ENCODE data around the gene PTHLH. TPM values are rescaled to one million over a fixed set of nuclear protein-coding genes. Genes with fewer than 3 reads are reported as not detected.

The PTHLH gene
- 1.6 and 1.9 TPM in 2 replicates for total RNA-seq (2021)
- Bru-seq, nascent RNA: percentile 69 among the genes with signal in this experiment
- BruChase-seq, experiment 1, labeled RNA remaining after a 2-hour chase: percentile 40 among the genes with signal in this experiment
- BruChase-seq, experiment 2, labeled RNA remaining after a 6-hour chase: percentile 73 among the genes with signal in this experiment
- long read RNA-seq, partial matches to known transcripts: 1 of 2 reads
- long read RNA-seq, other reads (novel, unspliced or antisense): 0 of 2 reads

- POLR2A ChIA-PET (ENCODE audit: unreplicated experiment): no interaction called here
- Histone ChIP-seq H3K9me3 (ENCODE audit: insufficient read depth, low read depth) (no peaks in the 10 kb centered on the region), H3K27me3 (ENCODE audit: insufficient read depth, low read depth) (no peaks in the 10 kb centered on the region), H3K4me2 (no peak within 1 kb of the TSS), H3K79me2 (ENCODE audit: low read depth) (no peaks in the 10 kb centered on the region), H3K36me3 (ENCODE audit: low read depth) (no peaks in the 10 kb centered on the region), H3K9me2 (ENCODE audit: insufficient read depth) (no peaks in the 10 kb centered on the region), H4K20me1 (ENCODE audit: insufficient read depth) (no peaks in the 10 kb centered on the region), H3K4me1 (replicated peaks; ENCODE audit: insufficient read depth) (peaks cover 13% of the 10 kb centered on the region), H2AFZ (no peak within 1 kb of the TSS), H3K27ac (no peak within 1 kb of the TSS), H3K4me3 (no peak within 1 kb of the TSS), H3F3A (ENCODE audit: insufficient read depth, low read depth) (no peaks in the 10 kb centered on the region; the same call in 1 of the 2 replicates)
- CTCF ChIA-PET: interaction anchor here (0.5 to 0.7 kb wide), 2 partner anchors 257 to 695 kb away, joined by 6 read pairs; no protein-coding TSS in a partner anchor
- intact Hi-C loops (cut with micrococcal nuclease; ENCODE audit: unreplicated experiment): no loop called here
- no TSS peak for BruUV-seq (replicated peaks)
- TF ChIP-seq EZH2 (IDR thresholded peaks at IDR 0.05; ENCODE audit: low read depth) (no peak), CTCF (conservative IDR thresholded peaks at IDR 0.05) (no peak)
- no peak for DNase-seq
These were observed at the start of gene PTHLH for GRCh38 chr12:27972721-27973120. Gene PTHLH, minus strand, starts transcription at chr12:27972733. Its CDS starts 3,239 bp downstream, at chr12:27969494.

GRCh38 chr12:28021704-28022103 is 49.2 kb upstream of the PTHLH start:
- H3K27me3 ChIP-seq (ENCODE audit: insufficient read depth, low read depth): no peaks in the 10 kb centered on the region
- peak overlapping the region; percentile 77 for H3K27ac ChIP-seq
- H2AFZ ChIP-seq: no peak overlapping the region
- peaks cover 12% of the 10 kb centered on the region for H3K9me3 ChIP-seq (ENCODE audit: insufficient read depth, low read depth)
- H3K36me3 ChIP-seq (ENCODE audit: low read depth): no peaks in the 10 kb centered on the region
- no peaks in the 10 kb centered on the region for H3K79me2 ChIP-seq (ENCODE audit: low read depth)
- DNase-seq: peak in 1 of 2 experiments; percentile 81
- no peaks in the 10 kb centered on the region for H4K20me1 ChIP-seq (ENCODE audit: insufficient read depth)
- intact Hi-C loops (cut with micrococcal nuclease; ENCODE audit: unreplicated experiment): no loop called here
- H3K9me2 ChIP-seq (ENCODE audit: insufficient read depth): no peaks in the 10 kb centered on the region
- no peak overlapping the region for H3K4me3 ChIP-seq
- H3F3A ChIP-seq (ENCODE audit: insufficient read depth, low read depth): peaks cover 10% of the 10 kb centered on the region
- CTCF ChIA-PET: interaction anchor here (0.6 to 0.7 kb wide), 2 partner anchors 171 to 851 kb away, joined by 3 to 4 read pairs; no protein-coding TSS in a partner anchor
- peak overlapping the region; percentile 20 for H3K4me2 ChIP-seq
- peaks cover 41% of the 10 kb centered on the region for H3K4me1 ChIP-seq (replicated peaks; ENCODE audit: insufficient read depth)
- POLR2A ChIA-PET (ENCODE audit: unreplicated experiment): no interaction called here
- TF ChIP-seq CTCF (conservative IDR thresholded peaks at IDR 0.05) (no peak), EZH2 (IDR thresholded peaks at IDR 0.05; ENCODE audit: low read depth) (no peak)
- no TSS peak for BruUV-seq (replicated peaks)

GRCh38 chr12:28017873-28018255 is 45.3 kb upstream of the PTHLH start:
- no peak for DNase-seq
- H3K9me3 ChIP-seq (ENCODE audit: insufficient read depth, low read depth): no peaks in the 10 kb centered on the region; the same call in 1 of the 2 replicates
- no peak overlapping the region for H3K4me3 ChIP-seq
- peaks cover 10% of the 10 kb centered on the region for H3F3A ChIP-seq (ENCODE audit: insufficient read depth, low read depth)
- H3K9me2 ChIP-seq (ENCODE audit: insufficient read depth): no peaks in the 10 kb centered on the region
- H3K27ac ChIP-seq: no peak overlapping the region
- intact Hi-C loops (cut with micrococcal nuclease; ENCODE audit: unreplicated experiment): no loop called here
- no peaks in the 10 kb centered on the region for H3K79me2 ChIP-seq (ENCODE audit: low read depth)
- H3K36me3 ChIP-seq (ENCODE audit: low read depth): no peaks in the 10 kb centered on the region
- no peak for TF ChIP-seq EZH2 (IDR thresholded peaks at IDR 0.05; ENCODE audit: low read depth)
- TF ChIP-seq CTCF (conservative IDR thresholded peaks at IDR 0.05): no peak
- H3K4me2 ChIP-seq: no peak overlapping the region
- no peak overlapping the region for H2AFZ ChIP-seq
- ChIA-PET POLR2A (ENCODE audit: unreplicated experiment) (interaction anchor here (0.7 kb wide), 1 partner anchor 17 kb away, joined by 15 read pairs; no protein-coding TSS in a partner anchor), CTCF (no interaction called here)
- no peaks in the 10 kb centered on the region for H3K27me3 ChIP-seq (ENCODE audit: insufficient read depth, low read depth)
- no peaks in the 10 kb centered on the region for H4K20me1 ChIP-seq (ENCODE audit: insufficient read depth)
- BruUV-seq (replicated peaks): no TSS peak
- peaks cover 18% of the 10 kb centered on the region for H3K4me1 ChIP-seq (replicated peaks; ENCODE audit: insufficient read depth)
